GM13976 (cell line): Measurements from ENCODE around the gene TSKU.

Experiments
- DNase-seq: peaks from one replicate; pipeline ENCODE4 v3.0.0; 2012; ENCODE audit warnings: low spot score
- CTCF ChIP-seq: IDR thresholded peaks from 2 replicates; pipeline ENCODE4 v1.5.1; 2012; ENCODE audit warnings: borderline replicate concordance, mild to moderate bottlenecking; ENCODE audit not compliant: insufficient read depth; ENCODE audit errors: extremely low read depth, missing control alignments, control extremely low read depth
- in situ Hi-C: fragments of 300-500 bp; cut with MboI; formaldehyde crosslinking; loops from one replicate; pipeline ENCODE4 v1.12.0; 2022; ENCODE audit warnings: low sequenced_read_pairs, mixed read lengths, inconsistent platforms; ENCODE audit not compliant: unreplicated experiment

Gene TSKU

GRCh38 chr11:76764941-76765665 lies 18.1 kb upstream of the TSKU start:
- no peak for TF ChIP-seq CTCF
- in situ Hi-C loops = no loop called here
- DNase-seq = no peak

GRCh38 chr11:76765863-76766350 lies 17.2 kb upstream of the TSKU start:
- in situ Hi-C loops = no loop called here
- TF ChIP-seq CTCF = no peak
- no peak for DNase-seq

GRCh38 chr11:76766521-76766920 lies 16.6 kb upstream of the TSKU start:
- no peak for TF ChIP-seq CTCF
- in situ Hi-C loops = no loop called here
- DNase-seq = no peak

- no peak for DNase-seq
- in situ Hi-C loops = no loop called here
- TF ChIP-seq CTCF = no peak
Observed at GRCh38 chr11:76767659-76768058, 15.5 kb upstream of the TSKU start.

GRCh38 chr11:76768088-76768908 lies 14.9 kb upstream of the TSKU start:
- no peak for DNase-seq
- in situ Hi-C loops = no loop called here

GRCh38 chr11:76768909-76769560 lies 14.1 kb upstream of the TSKU start:
- DNase-seq = no peak
- TF ChIP-seq CTCF = no peak
- in situ Hi-C loops = no loop called here

More at GRCh38 chr11:76768088-76768908, 14.9 kb upstream of the TSKU start:
- no peak for TF ChIP-seq CTCF
